ENCODE results near the gene GRAMD2A.

The GRAMD2A gene

DNA sequence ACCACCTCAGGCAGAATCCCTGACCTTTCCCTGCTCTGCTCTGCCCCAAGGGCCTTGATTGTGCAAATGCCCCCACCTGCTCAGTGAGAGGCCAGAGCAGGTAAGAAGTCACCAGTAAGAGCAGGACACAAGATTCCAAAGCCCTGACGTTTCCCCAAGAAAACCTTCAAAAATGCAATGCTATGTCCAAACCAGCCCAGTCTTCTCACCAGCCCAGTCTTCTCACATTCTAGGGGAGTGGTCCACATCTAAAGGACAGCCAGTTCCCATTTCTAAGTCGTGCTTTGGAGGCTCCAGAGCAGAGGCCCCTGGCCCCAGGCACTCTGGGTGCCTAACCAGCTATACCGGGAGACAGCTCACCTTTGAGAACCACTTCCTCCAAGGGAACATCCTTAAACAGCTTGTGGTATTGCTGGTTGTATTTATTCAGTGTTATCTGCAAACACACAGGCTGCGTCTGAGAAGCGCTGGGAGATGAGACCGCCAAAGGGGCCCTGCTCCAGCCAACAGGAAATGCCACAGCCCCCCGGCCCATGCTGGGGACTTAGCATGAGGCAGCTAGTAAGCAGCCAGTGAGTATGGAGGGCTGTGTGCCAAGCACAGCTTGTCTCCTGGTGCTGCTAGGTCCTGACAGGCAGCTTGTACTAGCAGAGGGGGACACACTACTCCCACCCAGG, 29.3 kb downstream of the GRAMD2A start:
- DNase-seq (ENCODE audit: low read depth, low spot score): no peak

DNA sequence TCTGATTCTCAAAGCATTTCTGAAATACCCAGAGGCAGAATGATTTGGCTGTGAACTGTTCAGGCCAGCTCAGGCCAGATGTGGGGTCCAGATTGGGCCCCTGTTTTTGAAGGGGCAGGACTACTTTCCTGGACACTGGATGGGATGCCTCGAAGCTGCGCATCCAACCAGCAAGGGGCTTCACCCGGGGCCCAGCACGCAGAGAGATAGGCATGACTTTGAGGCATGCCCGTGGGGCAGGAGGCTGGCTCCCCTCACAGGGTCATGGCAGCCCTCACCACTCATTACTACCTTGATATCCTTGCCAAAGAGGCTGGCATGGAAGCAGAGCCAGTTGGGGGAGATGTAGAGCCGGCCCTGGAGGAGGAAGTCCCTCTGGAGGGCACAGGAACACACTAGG, 30.1 kb downstream of the GRAMD2A start:
- no peak for DNase-seq (ENCODE audit: low read depth, low spot score)

DNA sequence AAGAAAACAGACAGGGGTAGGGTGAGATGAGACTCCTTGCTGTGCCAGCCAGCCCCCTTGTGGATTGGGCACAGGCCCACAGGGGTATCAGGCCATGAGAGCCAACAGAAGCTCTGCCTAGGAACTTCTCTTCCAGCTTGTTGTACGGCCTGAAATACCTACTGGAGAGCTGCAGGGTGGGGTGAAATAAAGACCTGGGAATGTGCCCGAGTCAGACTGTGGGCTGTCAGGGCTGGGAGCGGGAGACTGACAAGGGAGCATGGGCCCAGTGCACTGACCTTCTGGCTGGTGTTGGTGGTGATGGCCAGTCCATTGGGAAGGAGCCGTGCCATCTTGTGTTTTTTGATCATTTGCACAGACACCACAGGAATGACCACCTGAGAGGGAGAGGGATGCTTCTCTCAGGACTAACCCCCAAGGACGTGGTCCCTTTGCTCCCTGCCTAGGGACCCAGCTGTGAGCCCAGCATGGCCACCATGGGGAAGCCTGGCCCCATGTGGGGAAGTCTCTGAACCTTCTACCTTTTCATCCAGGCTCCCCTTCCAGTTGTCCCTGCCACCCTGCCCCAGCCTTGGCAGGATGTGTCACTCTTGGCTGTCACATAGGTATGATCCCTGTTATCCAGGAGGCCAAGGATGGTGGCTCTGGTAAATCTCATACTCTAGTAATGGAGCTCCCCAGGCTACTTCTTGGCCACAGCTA, 30.7 kb downstream of the GRAMD2A start:
- DNase-seq (ENCODE audit: low read depth, low spot score): no peak

DNA sequence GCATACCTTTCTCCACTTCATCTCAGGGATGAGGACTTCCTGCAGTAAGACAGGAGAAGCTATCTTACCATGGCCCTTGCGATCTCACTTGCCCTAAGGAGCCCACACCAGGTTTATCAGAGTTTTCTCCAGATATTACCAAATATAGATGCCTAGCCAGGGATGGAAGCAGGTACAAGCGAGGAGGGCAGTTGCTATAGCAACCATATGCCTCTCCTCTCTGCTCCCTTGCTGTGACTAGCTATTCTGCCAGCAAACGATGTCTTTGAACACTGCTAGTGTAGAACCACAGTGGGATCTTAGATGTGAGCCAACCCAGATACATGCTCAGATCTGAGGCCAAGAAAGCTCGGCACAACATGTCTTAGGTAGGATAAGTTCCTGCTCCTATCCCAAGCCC, 33.9 kb downstream of the GRAMD2A start:
- DNase-seq (ENCODE audit: low read depth, low spot score): no peak

DNA sequence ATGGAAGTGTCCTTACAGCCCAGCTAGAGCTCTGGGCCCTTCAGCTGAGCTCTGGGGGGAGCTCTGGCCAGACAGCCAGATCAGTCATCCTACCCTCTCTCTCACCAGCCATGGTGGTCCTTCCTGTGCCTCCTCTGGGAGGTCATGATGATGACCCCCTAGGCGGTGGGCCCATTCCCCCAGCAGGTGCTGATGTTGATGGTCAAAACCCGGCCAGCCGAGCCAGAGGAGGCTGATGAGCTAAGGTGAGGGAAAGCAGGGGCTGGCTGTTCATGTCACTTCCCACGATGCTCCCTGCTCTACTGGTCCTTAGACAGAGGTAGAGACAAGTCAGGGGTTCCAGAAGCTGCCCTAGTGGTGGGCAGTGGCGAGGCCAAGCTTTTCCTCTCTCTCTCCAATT, 35.0 kb downstream of the GRAMD2A start:
- no peak for DNase-seq (ENCODE audit: low read depth, low spot score)

DNA sequence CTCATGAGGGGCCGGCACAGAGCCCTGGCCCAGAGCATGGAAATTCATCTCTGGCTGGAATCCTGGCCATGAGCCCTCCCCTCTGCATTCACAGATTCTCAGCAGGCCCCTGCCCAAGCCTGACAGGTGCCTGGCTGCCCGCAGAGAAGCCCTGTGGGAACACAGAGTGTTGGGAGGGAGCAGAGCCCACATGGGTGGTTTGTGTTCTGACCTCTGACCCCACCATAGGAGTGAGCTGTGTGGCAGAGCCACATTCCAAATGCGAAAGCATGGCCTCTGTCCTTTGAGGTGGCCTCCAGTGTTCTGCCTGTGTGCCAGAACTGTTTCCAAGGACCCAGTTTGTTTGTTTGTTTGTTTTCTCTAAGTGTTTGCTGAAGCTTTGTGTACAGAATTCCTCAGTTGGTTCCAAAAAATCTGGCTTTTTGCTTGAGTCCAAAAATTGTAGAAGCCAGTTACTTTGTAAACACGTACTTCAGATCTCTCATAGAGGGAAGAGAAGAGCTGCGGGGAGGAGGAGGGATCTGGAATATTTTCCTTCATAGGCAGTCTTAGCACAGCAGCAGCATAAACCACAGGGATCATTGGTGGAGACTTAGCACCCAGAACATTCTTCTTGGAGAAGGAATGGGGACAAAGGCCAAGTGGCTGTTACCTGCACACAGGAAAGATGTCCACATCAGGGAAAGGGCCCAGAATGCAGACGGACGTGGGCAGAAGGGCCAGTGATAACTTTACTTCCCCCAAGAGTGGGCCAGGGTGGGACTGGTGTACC, 36.0 kb downstream of the GRAMD2A start:
- no peak for DNase-seq (ENCODE audit: low read depth, low spot score)

DNA sequence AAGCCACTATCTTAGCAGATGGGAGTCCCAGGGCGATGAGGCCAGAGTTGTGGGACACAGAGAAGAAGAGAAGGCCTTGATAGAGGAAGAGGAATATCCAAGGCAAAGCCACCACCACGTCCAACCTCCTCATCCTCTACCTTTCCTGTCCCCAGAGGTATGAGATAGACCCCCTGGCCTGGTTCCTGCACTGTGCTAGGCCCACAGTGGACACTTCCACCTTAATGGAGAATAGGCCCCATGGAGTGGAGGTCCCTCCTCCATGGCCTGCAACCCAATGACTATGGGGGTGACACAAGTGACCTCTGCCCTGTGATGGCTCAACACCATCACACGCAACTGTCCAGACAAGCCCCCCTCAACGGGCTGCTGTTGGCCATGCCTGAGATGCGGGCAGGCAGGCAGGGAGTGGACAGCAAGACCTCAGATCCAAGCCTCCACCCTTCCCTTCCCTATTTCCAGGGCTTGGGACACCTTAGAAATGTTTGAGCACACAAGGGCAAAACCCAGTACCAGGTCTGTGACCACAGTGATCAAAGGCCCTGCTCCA, 36.8 kb downstream of the GRAMD2A start:
- DNase-seq (ENCODE audit: low read depth, low spot score): no peak

DNA sequence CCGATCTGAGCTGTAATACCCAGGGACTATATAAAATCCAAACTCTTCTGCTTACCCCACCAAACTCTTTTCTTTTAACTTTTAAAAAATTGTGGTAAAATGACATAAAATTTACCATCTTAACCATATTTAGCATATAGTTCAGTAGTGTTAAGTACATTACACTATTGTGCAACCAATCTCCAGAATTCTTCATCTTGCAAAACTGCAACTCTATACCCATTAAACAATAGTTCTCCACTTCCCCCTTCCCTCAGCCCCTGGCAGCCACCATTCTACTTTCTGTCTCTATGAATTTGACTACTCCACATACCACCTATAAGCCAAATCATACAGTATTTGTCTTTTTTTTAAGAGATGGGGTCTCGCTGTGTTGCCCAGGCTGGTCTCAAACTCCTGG, 40.7 kb downstream of the GRAMD2A start:
- DNase-seq (ENCODE audit: low read depth, low spot score): no peak

DNA sequence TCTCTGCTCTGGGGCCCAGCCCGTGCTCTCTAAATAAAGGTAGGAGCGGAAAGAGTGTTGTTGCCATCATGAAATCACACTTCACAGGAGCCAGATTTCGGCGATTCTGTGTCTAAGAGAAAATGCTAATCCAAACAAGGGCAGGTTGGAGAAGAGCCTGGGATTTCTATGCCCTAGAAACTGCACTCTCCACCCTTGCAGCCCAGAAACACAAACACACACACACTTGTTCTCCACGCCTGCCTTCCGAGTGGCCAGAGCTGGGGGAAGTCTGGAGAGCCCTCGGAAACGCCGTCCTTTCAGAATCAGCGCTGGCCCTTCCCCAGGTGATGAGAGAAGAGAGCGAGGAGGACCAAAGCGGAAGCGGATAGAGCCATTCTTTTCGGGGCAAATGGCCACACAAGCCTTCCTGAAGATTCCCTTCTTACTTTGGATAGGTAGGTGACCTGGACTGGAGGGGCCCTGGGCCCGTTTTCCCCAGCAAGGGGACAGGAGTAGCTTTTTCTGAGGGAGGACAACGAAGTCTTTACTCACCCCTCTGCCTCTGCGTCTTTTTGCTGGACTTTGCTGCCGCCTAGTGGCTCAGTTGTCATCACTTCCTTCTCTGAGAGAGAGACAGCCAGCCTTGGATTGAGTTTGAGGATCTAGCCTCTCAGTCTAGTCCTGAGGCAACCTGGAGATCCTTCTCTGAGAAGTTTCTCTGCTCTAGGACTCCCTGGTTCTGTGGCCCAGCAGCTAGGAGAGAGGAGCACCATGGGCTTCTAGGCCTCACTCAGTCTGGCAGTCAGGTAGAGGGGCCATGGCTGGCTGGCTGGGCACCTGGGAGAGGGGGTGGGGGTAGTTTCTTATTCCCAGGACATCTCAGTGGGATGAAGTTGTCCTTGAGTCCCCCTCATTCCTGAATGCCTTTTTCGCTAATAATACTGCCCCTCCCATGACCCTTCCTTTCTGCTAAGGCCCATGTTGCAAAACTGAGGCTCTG, 41.7 kb downstream of the GRAMD2A start:
- peak; percentile 63 for DNase-seq (ENCODE audit: low read depth, low spot score)

DNA sequence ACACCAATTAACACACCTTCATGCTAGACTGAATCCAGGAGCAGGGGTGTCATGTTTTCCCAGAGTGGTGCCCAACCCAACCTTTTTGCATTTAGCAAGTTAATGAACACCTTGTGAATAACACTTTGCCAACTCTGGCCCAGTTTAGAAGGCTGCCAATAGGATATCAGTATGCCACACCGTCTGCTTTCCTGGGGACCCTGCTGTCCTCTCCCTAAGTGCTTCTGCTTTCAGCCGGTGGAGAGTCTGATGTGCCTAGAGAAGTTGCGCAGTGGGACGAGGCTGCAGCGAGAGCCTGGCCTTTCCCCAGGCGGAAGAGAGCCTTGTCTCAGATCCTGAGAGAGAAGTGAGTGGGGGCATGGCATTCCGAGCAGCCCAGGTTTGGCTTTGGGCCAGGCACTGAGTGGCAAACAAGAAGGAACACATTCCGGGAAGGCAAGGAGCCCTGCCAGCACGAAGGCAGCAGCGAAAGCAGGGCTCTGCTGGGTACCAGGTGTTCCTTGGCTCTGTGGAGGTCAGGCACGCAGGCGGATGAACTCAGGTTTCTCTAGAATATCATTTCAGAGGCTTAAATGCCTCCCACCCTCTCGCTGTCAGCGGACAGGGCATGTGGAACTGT, 42.5 kb downstream of the GRAMD2A start:
- DNase-seq (ENCODE audit: low read depth, low spot score): no peak

DNA sequence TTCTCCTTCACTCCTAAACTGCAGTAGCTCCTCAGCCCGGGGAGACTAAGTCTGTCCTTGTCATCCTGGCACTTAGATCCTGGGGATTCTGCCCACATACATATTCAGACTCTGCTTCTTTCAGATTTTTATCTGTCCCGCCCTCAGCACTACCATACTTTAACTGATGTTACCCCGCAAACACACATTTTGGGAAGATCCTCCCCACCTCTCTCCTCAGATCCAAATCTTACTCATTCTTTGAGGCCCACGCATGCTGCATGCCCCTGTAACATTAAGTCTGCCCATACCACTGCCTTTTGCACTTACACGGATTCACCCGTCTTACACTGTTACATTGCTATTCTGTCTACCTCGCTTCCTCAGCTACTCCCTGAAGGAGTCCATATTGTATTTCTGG, 43.3 kb downstream of the GRAMD2A start:
- DNase-seq (ENCODE audit: low read depth, low spot score): no peak

DNA sequence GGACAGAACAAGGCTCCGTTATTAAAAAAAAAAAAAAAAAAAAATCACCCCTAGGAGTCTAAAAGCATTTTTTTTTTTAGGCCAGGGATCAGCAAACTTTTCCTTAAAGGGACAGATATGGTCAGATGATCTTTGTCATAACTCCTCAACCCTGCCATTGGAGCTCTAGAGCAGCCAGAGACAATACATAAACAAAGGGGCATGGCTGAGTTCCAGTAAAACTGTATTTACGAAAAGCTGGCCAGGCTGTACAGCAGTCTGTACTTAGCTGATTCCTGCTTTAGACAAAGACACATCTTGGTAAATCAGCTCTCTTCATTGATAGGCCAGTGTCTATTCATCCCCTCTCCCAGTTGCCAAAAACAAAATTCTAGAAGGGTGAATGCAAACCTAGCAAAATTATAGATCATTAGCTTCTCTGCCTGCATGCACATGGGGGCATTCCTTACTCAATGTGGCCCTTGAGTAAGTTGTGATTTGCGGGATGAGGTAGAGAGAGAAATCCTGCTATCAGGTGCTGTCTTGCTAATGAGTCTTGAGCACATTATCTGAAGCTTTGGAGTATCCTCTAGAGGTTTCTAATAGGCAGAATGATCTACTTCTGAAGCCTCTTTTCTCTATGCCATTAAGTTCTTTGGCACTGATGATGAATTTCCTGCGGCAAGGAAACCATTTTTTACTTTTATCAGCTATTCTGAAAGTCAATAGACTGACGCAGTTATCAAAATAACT, 44.2 kb downstream of the GRAMD2A start:
- DNase-seq (ENCODE audit: low read depth, low spot score): no peak

DNA sequence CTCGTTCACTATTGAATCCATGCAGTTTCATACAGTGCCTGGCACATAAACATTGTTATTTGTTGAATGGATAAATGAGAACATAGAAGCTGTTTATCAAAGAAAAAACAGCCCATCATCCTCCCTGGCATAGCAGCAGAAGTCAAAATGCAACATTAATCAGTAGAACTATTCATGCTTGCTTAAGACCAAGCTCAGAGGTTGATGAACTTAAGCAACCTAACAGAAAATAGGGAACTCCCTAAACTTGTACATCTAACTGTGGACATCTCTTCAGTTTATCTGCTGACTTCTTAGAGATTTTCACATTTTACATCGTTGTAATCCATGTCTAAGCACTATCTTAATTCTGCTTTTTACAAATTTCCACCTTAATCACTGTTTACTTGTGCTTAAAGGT, 50.2 kb downstream of the GRAMD2A start:
- no peak for DNase-seq (ENCODE audit: low read depth, low spot score)

DNA sequence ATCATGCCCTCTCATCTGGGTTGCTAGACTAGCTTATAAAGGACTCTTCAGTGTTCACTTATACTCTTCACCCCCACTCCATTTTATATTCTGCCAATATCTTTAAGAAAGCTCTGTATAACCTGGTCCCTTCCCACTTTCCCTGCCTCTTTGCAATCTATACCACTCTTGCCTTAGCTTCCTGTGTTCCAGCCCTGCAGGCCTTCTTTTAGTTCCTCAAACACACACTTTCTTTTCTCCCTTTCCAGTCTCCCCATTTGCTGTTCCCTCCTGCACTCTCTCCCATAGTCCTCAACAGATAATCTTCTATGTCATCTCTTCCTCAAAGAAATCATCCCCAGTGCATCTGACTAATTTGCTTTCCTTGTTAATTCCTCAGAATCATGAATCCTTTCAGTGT, 50.7 kb downstream of the GRAMD2A start:
- no peak for DNase-seq (ENCODE audit: low read depth, low spot score)

DNA sequence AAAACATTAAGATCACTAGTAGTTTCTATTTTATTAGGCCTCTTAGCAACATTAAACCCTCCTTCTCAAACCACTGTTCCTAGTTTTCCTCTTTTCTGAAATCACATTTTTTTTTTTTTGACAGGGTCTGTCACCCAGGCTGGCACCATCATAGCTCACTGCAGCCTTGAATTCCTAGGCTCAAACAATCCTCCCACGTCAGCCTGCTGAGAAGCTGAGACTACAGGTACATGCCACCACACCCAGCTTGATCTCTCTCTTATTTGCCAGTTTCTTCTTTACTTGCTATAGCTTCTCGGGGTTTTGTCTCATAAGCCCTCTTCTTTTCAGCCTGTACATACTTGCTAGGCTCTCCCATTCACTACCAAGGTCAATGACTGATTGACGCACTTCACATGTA, 51.4 kb downstream of the GRAMD2A start:
- no peak for DNase-seq (ENCODE audit: low read depth, low spot score)

DNA sequence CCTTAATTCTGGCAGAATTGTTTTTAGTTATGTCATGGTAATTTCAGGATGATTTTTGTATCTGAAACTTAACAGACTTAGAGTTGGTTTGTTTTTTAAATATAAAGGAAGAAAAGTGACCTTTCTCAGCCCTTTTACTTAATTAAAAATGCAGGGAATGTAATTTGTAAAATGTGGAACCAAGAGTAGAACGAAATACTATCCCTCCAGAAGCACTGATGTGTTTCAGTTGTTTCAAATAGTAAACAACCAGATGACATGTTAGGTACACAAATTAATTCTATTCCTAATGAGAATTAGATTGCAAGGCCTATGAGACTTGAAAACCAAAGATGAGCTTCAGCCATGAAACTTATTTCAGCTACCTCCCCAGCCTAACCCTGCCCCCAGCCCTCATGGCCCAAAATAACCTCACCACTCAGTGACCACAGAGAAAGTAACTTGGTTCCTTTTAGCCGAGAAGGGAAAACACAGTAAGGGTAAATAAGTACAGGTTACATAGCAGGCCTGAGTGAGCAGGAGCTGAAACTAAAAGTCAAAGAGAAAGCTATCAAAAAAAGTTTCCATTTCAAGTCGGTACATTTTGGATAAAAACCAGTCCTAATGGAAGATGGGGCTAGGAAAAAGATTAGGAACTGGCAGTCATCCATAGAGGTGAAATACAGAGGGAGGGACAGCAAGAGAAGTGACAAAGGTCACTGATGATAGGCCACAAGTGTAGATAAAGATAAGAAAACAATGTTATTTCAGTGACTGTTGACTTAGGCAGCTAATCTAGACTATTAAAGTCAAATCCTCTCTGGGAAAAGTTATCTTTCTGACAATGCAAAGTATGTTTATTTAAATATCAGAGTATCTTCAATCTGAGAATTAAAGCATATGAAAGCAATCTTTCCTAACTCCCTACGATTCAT, 56.2 kb downstream of the GRAMD2A start:
- no peak for DNase-seq (ENCODE audit: low read depth, low spot score)

DNA sequence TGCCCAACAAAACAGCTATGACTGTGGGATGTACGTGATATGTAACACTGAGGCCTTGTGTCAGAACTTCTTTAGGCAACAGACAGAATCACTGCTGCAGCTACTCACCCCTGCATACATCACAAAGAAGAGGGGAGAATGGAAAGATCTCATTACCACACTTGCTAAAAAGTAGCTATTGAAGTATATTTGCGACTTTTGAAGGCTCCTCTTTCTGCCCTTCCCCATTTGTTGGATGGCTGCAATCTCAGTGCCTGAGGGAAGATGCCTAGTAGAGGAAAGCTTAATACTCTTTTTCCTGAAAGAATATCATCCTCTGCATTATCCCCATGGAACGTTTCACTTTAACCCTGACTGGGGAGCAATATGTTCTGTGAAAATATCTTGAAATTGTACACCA, 57.5 kb downstream of the GRAMD2A start:
- DNase-seq (ENCODE audit: low read depth, low spot score): no peak

DNA sequence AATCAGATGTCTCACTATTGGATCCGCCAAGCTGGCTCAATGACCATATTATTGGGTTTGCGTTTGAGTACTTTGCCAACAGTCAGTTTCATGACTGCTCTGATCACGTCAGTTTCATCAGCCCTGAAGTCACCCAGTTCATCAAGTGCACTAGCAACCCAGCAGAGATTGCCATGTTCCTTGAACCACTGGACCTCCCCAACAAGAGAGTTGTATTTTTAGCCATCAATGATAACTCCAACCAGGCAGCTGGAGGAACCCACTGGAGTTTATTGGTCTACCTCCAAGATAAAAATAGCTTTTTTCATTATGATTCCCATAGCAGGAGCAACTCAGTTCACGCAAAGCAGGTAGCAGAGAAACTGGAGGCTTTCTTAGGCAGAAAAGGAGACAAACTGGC, 57.9 kb downstream of the GRAMD2A start:
- no peak for DNase-seq (ENCODE audit: low read depth, low spot score)
